ENCODE results near the gene RRBP1. TPM values are rescaled to one million over a fixed set of nuclear protein-coding genes. Genes with fewer than 3 reads are reported as not detected.

Gene RRBP1
- total RNA-seq, 1 donor from 2014 or later = 222 TPM

- no peaks in the 10 kb centered on the region for H3K27me3 Mint-ChIP-seq
- H3K4me3 Mint-ChIP-seq (ENCODE audit: low read depth) = no peak overlapping the region
- peaks cover 6% of the 10 kb centered on the region for H3K4me1 Mint-ChIP-seq (ENCODE audit: low read depth)
- no peak for DNase-seq (ENCODE audit: low spot score, unreplicated experiment)
- H3K9me3 Mint-ChIP-seq (ENCODE audit: low read depth) = no peaks in the 10 kb centered on the region
- peak overlapping the region; percentile 60 for H3K27ac Mint-ChIP-seq
- H3K36me3 Mint-ChIP-seq (ENCODE audit: insufficient read depth) = peaks cover 16% of the 10 kb centered on the region
- TF ChIP-seq CTCF (IDR thresholded peaks at IDR 0.05; ENCODE audit: unreplicated experiment) = no peak
Observed at GRCh38 chr20:17625246-17626051, 56.6 kb downstream of the RRBP1 start.

- no peak overlapping the region for H3K4me3 Mint-ChIP-seq (ENCODE audit: low read depth)
- no peak for TF ChIP-seq CTCF (IDR thresholded peaks at IDR 0.05; ENCODE audit: unreplicated experiment)
Observed at GRCh38 chr20:17624551-17625245, 57.3 kb downstream of the RRBP1 start.

GRCh38 chr20:17624070-17624469 lies 58.0 kb downstream of the RRBP1 start:
- Mint-ChIP-seq H3K27ac (peak overlapping the region; percentile 62), H3K4me3 (ENCODE audit: low read depth) (no peak overlapping the region), H3K36me3 (ENCODE audit: insufficient read depth) (peaks cover 13% of the 10 kb centered on the region), H3K27me3 (no peaks in the 10 kb centered on the region), H3K4me1 (ENCODE audit: low read depth) (peaks cover 6% of the 10 kb centered on the region), H3K9me3 (ENCODE audit: low read depth) (no peaks in the 10 kb centered on the region)
- no peak for DNase-seq (ENCODE audit: low spot score, unreplicated experiment)
- TF ChIP-seq CTCF (IDR thresholded peaks at IDR 0.05; ENCODE audit: unreplicated experiment) = no peak

More at GRCh38 chr20:17624551-17625245, 57.3 kb downstream of the RRBP1 start:
- no peak for DNase-seq (ENCODE audit: low spot score, unreplicated experiment)
- Mint-ChIP-seq H3K27ac (peak overlapping the region; percentile 62), H3K27me3 (no peaks in the 10 kb centered on the region), H3K9me3 (ENCODE audit: low read depth) (no peaks in the 10 kb centered on the region), H3K4me1 (ENCODE audit: low read depth) (peaks cover 6% of the 10 kb centered on the region), H3K36me3 (ENCODE audit: insufficient read depth) (peaks cover 13% of the 10 kb centered on the region)

- H3K27ac Mint-ChIP-seq = no peak overlapping the region
- peaks cover 3% of the 10 kb centered on the region for H3K4me1 Mint-ChIP-seq (ENCODE audit: low read depth)
- no peak for TF ChIP-seq CTCF (IDR thresholded peaks at IDR 0.05; ENCODE audit: unreplicated experiment)
- DNase-seq (ENCODE audit: low spot score, unreplicated experiment) = no peak
- no peaks in the 10 kb centered on the region for H3K27me3 Mint-ChIP-seq
- H3K9me3 Mint-ChIP-seq (ENCODE audit: low read depth) = no peaks in the 10 kb centered on the region
- H3K4me3 Mint-ChIP-seq (ENCODE audit: low read depth) = no peak overlapping the region
- H3K36me3 Mint-ChIP-seq (ENCODE audit: insufficient read depth) = peaks cover 7% of the 10 kb centered on the region
Observed at GRCh38 chr20:17622851-17623508, 59.1 kb downstream of the RRBP1 start.
